ENCODE measurements around the gene PTGS1.
"Not testable (repeated sequence)": the region's sequence is repeated elsewhere in the genome, so short reads cannot be mapped to it uniquely, and the experiment has no call there.

Gene PTGS1
- total RNA-seq: 30.1 to 149 (median 95.4) reads per million in 17 experiments

GRCh38 chr9:122370869-122371755 is at the start of gene PTGS1:
PTGS1 (plus strand) TSS chr9:122371024; CDS start chr9:122371085, 61 bp downstream.
- peak; percentile 50 to 83 (median 77) for DNase-seq

- no peak for DNase-seq
Observed at GRCh38 chr9:122322553-122322952, 48.3 kb upstream of the PTGS1 start.

- not testable (repeated sequence) for DNase-seq
Observed at GRCh38 chr9:122324665-122325064, 46.2 kb upstream of the PTGS1 start.

- peak in 1 of 4 experiments; percentile 19 for DNase-seq
Observed at GRCh38 chr9:122325124-122325523, 45.7 kb upstream of the PTGS1 start.

- no peak for DNase-seq
Observed at GRCh38 chr9:122327175-122327574, 43.6 kb upstream of the PTGS1 start.

- no peak for DNase-seq
Observed at GRCh38 chr9:122329597-122329996, 41.2 kb upstream of the PTGS1 start.

GRCh38 chr9:122330466-122330865 is 40.4 kb upstream of the PTGS1 start:
- not testable (repeated sequence) for DNase-seq

- no peak for DNase-seq
Observed at GRCh38 chr9:122331523-122331927, 39.3 kb upstream of the PTGS1 start.

GRCh38 chr9:122332083-122332482 is 38.7 kb upstream of the PTGS1 start:
- peak in 1 of 4 experiments; percentile 24 for DNase-seq

GRCh38 chr9:122332644-122333043 is 38.2 kb upstream of the PTGS1 start:
- DNase-seq: no peak

GRCh38 chr9:122333169-122333808 is 37.5 kb upstream of the PTGS1 start:
- DNase-seq: peak; percentile 8 to 50 (median 40)

GRCh38 chr9:122334916-122335315 is 35.9 kb upstream of the PTGS1 start:
- DNase-seq: no peak

- no peak for DNase-seq
Observed at GRCh38 chr9:122336189-122336588, 34.6 kb upstream of the PTGS1 start.

- DNase-seq: no peak
Observed at GRCh38 chr9:122336866-122337555, 33.8 kb upstream of the PTGS1 start.

- DNase-seq: no peak
Observed at GRCh38 chr9:122337556-122337929, 33.3 kb upstream of the PTGS1 start.

- no peak for DNase-seq
Observed at GRCh38 chr9:122338536-122338935, 32.3 kb upstream of the PTGS1 start.

- DNase-seq: no peak
Observed at GRCh38 chr9:122338994-122339393, 31.8 kb upstream of the PTGS1 start.

- DNase-seq: no peak
Observed at GRCh38 chr9:122339579-122339978, 31.2 kb upstream of the PTGS1 start.

- DNase-seq: no peak
Observed at GRCh38 chr9:122340161-122340560, 30.7 kb upstream of the PTGS1 start.

- no peak for DNase-seq
Observed at GRCh38 chr9:122342323-122343050, 28.3 kb upstream of the PTGS1 start.

- peak; percentile 45 to 82 (median 66) for DNase-seq
Observed at GRCh38 chr9:122346478-122347347, 24.1 kb upstream of the PTGS1 start.
